ENCODE results near the gene RAVER2. TPM values are rescaled to one million over a fixed set of nuclear protein-coding genes. Genes with fewer than 3 reads are reported as not detected.

Gene RAVER2
- total and polyA plus RNA-seq, 2 donors (not counting 3 experiments of a cell fraction or from before 2014, with no cell fraction given), result 6.0 to 13.9 TPM

DNA sequence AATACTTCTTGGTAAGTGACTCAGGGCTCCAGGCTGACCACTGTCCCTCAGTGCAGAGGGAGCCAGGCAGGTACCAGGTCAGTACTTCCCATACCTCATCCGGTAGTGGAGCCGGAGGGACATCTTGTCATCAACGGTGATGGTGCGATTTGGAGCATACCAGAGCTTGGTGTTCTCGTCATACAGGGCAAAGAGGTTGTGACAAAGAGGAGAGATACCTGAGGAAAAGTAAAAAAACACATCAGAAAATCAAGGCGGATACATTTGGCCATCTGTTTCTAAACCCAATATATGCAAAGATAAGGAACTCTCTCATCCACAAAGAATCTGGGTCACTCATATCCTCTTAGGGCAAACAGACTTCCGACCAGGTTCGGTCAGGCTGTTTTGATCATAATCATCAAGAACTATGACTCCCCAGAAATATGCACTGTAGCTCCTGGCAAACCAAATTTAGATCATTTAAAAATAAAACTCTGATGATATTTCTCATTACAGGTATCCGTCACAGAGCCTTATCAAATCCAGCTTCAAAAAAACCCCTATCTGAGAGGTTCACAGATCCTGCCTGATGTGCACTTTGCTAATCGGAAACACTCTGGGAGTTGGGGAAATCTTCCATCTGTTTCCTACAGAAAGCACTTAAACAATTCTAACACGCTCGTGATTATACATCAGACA lies 134.2 kb downstream of the RAVER2 start:
- no peaks in the 10 kb centered on the region for H3K9me1 ChIP-seq (replicated peaks; ENCODE audit: control insufficient read depth, extremely low read depth, insufficient read depth, low read length)
- H4K20me1 ChIP-seq (replicated peaks; ENCODE audit: control insufficient read depth, extremely low read depth, insufficient read depth, low read length), result no peaks in the 10 kb centered on the region
- ChIA-PET CTCF (interaction anchor here (0.8 to 1.8 kb wide), 12 partner anchors 10 to 142 kb away, joined by 3 to 7 read pairs (median 3); no protein-coding TSS in a partner anchor), POLR2A (interaction anchor here (1.5 kb wide), 1 partner anchor 19 kb away, joined by 5 read pairs; no protein-coding TSS in a partner anchor)
- H3K36me3 ChIP-seq (ENCODE audit: control insufficient read depth in 2 of 2, extremely low read depth in 1 of 2, insufficient read depth in 2 of 2, low read length in 2 of 2), result peaks cover 7 to 20% of the 10 kb centered on the region in 2 experiments
- H2AFZ ChIP-seq (ENCODE audit: low read depth, low read length), result no peak overlapping the region
- peak overlapping the region; percentile 83 for H3K9ac ChIP-seq (replicated peaks; ENCODE audit: extremely low read depth, insufficient read depth, low read length)
- H3K27me3 ChIP-seq (ENCODE audit: control insufficient read depth in 2 of 2, insufficient read depth in 2 of 2, low read length in 2 of 2), result no peaks in the 10 kb centered on the region
- H3K27ac ChIP-seq (ENCODE audit: insufficient read depth, low read depth, low read length), result peak overlapping the region; percentile 98
- no peak for TF ChIP-seq MYC (IDR thresholded peaks at IDR 0.05; ENCODE audit: low read depth, low read length)
- TF ChIP-seq CTCF (IDR thresholded peaks at IDR 0.05; ENCODE audit: extremely low read depth in 1 of 2, insufficient read depth in 1 of 2, low read depth in 1 of 2, low read length in 2 of 2), result no peak
- peak; percentile 76 for TF ChIP-seq FOS (IDR thresholded peaks at IDR 0.05; ENCODE audit: borderline replicate concordance, insufficient read depth, low read length)
- peak; percentile 92 for TF ChIP-seq POLR2AphosphoS5 (IDR thresholded peaks at IDR 0.05; ENCODE audit: insufficient read depth, low read depth, low read length)
- peak; percentile 95 for TF ChIP-seq JUN (IDR thresholded peaks at IDR 0.05; ENCODE audit: borderline replicate concordance, insufficient read depth, insufficient read length, low read depth)
- TF ChIP-seq, protein P1, sequence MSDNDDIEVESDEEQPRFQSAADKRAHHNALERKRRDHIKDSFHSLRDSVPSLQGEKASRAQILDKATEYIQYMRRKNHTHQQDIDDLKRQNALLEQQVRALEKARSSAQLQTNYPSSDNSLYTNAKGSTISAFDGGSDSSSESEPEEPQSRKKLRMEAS (IDR thresholded peaks at IDR 0.05; ENCODE audit: insufficient read depth, insufficient read length), result no peak
- no peak for TF ChIP-seq EZH2 (IDR thresholded peaks at IDR 0.05; ENCODE audit: borderline replicate concordance, low read depth, low read length, severe bottlenecking)
- TF ChIP-seq POLR2A (IDR thresholded peaks at IDR 0.05; ENCODE audit: low read depth, low read length), result peak; percentile 62
- TF ChIP-seq GATA2 (IDR thresholded peaks at IDR 0.05; ENCODE audit: insufficient read depth, insufficient read length, low read depth, low read length), result peak; percentile 95
- peak; percentile 74 for FAIRE-seq
- H3K4me2 ChIP-seq (ENCODE audit: insufficient read depth, low read length), result peak overlapping the region; percentile 78
- H3K9me3 ChIP-seq (replicated peaks; ENCODE audit: control insufficient read depth, insufficient read depth, low read length), result no peaks in the 10 kb centered on the region
- dilution Hi-C loops (cut with MboI; ENCODE audit: extremely low pct_ligation_motif_present, low sequenced_read_pairs) (no loop called here), intact Hi-C loops (cut with micrococcal nuclease) (loop anchor here (1.0 to 5.0 kb wide), 9 partner anchors 8 to 543 kb away; partner anchors contain the start of genes JAK1, LEPR and LEPROT)
- peak; percentile 84 for DNase-seq (ENCODE audit: low read depth, low spot score)
- peaks cover 28% of the 10 kb centered on the region for H3K79me2 ChIP-seq (ENCODE audit: control insufficient read depth, insufficient read depth, low read length)
- H3K4me3 ChIP-seq (replicated peaks in 1 of 3; ENCODE audit: insufficient read depth in 1 of 3, low read depth in 1 of 3, low read length in 3 of 3), result peak overlapping the region in 1 of 3 experiments; percentile 30
- BruUV-seq (replicated peaks), result no TSS peak
- H3K4me1 ChIP-seq (ENCODE audit: control insufficient read depth, extremely low read depth, insufficient read depth, low read length), result peaks cover 59% of the 10 kb centered on the region
